Transverse colon (tissue), 4 donors: Measurements from ENCODE around the gene ISG20L2. TPM values are rescaled to one million over a fixed set of nuclear protein-coding genes. Genes with fewer than 3 reads are reported as not detected.

Source experiments
- DNase-seq: peaks from one replicate; pipeline ENCODE4 v3.0.0-alpha.2; 2019
- H3K27ac ChIP-seq, 4 donors: fragments of 200-600 bp; sonication (generic); 2 replicates each; pipeline ENCODE4 v1.5.1; 2016 to 2018; ENCODE audit warnings: inconsistent platforms in 4 of 4
- H3K27me3 ChIP-seq: fragments of 200-600 bp; sonication (generic); 2 replicates; pipeline ENCODE4 v1.5.1; 2017; ENCODE audit warnings: inconsistent platforms
- H3K36me3 ChIP-seq, 4 donors: fragments of 200-600 bp; sonication (generic); 2 replicates each; pipeline ENCODE4 v1.5.1; 2017 to 2019; ENCODE audit warnings: inconsistent platforms in 4 of 4
- H3K4me1 ChIP-seq, 4 donors: fragments of 200-600 bp; sonication (generic); 2 replicates each; pipeline ENCODE4 v1.5.1; 2017 to 2020; ENCODE audit warnings: inconsistent platforms in 4 of 4
- H3K4me3 ChIP-seq, 4 donors: fragments of 200-600 bp; sonication (generic); 1 replicate in 1 of 4; 2 replicates in 3 of 4; pipeline versions ENCODE4 v1.5.1 to v1.6.1; 2017 to 2019; ENCODE audit warnings: inconsistent platforms in 4 of 4
- H3K9me3 ChIP-seq, 2 donors: fragments of 200-600 bp; sonication (generic); 2 replicates each; pipeline ENCODE4 v1.5.1; 2017 to 2019; ENCODE audit warnings: inconsistent platforms in 2 of 2
- CTCF ChIP-seq, 5 experiments: fragments of 200-600 bp in 3 of 5; fragments of 450-650 bp in 2 of 5; sonication (generic) in 3 of 5; IDR thresholded peaks; 1 replicate in 2 of 5; 2 replicates in 3 of 5; pipeline ENCODE4 v1.5.1; 2016 to 2017; ENCODE audit warnings: antibody characterized with exemption in 5 of 5, inconsistent platforms in 3 of 5, mild to moderate bottlenecking in 2 of 5, moderate library complexity in 1 of 5
- EP300 ChIP-seq: sonication (generic); formaldehyde crosslinking; IDR thresholded peaks from one replicate; pipeline ENCODE4 v1.6.1; 2017; ENCODE audit warnings: antibody characterized with exemption, low read depth
- POLR2A ChIP-seq: fragments of 450-650 bp; IDR thresholded peaks from one replicate; pipeline ENCODE4 v1.6.1; 2016; ENCODE audit warnings: antibody characterized with exemption, mild to moderate bottlenecking, moderate library complexity
- POLR2AphosphoS5 ChIP-seq, 3 donors: sonication (generic); formaldehyde crosslinking; IDR thresholded peaks; one replicate each; pipeline ENCODE4 v1.6.1; 2016; ENCODE audit warnings: antibody characterized with exemption in 3 of 3
- WGBS, 2 donors: methylation state at CpG; one replicate each; pipeline ENCODE4 v1.1.5; 2018; ENCODE audit warnings: low coverage in 1 of 2; 5-methylcytosine and 5-hydroxymethylcytosine counted together
- in situ Hi-C, 4 donors: fragments of 200-750 bp; cut with MboI; loops; one replicate each; pipeline versions ENCODE4 v1.15.0 to v1.15.1; 2017; ENCODE audit warnings: low sequenced_read_pairs in 3 of 4, low pct_ligation_motif_present in 1 of 4, low pct_unique_long_range_greater_than_20kb in 1 of 4
- intact Hi-C: fragments of 100-400 bp; cut with DNase I; formaldehyde crosslinking; loops from one replicate; pipeline ENCODE4 v1.15.1; 2023; ENCODE audit warnings: low total_unique reads
- total RNA-seq, 4 donors: library from RNA; depleted of rRNA; stranded (reverse); fragments of >200 nt; gene quantifications; one replicate each; pipeline ENCODE4 v1.1.0, GENCODE V29; 2016

Gene ISG20L2
- total RNA-seq, 4 donors from 2014 or later: 25.8 to 61.7 (median 33.1) TPM

- peak; percentile 79 for DNase-seq
- TF ChIP-seq POLR2A (peak; percentile 45), EP300 (no peak), POLR2AphosphoS5 (IDR thresholded peaks at IDR 0.05) (peak in 2 of 3 donors; percentile 61 to 66), CTCF (IDR thresholded peaks at IDR 0.05) (peak in 3 of 5 experiments; percentile 17 to 73 (median 46))
- peak overlapping the region; percentile 93 to 98 (median 96) for H3K4me3 ChIP-seq
- no peaks in the 10 kb centered on the region for H3K27me3 ChIP-seq
- in situ Hi-C loops: no loop called here
- H3K36me3 ChIP-seq: no peaks in the 10 kb centered on the region
- H3K4me1 ChIP-seq: peaks cover 29 to 63% (median 53%) of the 10 kb centered on the region in 4 donors
- intact Hi-C loops: no loop called here
- H3K9me3 ChIP-seq: no peaks in the 10 kb centered on the region
- 12 to 40% methylated on average over 2 to 8 of the region's 8 CpGs for WGBS, 2 donors
- peak overlapping the region; percentile 95 to 99 (median 98) for H3K27ac ChIP-seq
These were observed 21.0 kb upstream of the ISG20L2 start for GRCh38 chr1:156749419-156750118.

- intact Hi-C loops: no loop called here
- H3K9me3 ChIP-seq: no peaks in the 10 kb centered on the region
- peaks cover 29 to 63% (median 53%) of the 10 kb centered on the region in 4 donors for H3K4me1 ChIP-seq
- H3K27ac ChIP-seq: peak overlapping the region; percentile 95 to 99 (median 98)
- H3K27me3 ChIP-seq: no peaks in the 10 kb centered on the region
- no peak for TF ChIP-seq EP300
- TF ChIP-seq POLR2AphosphoS5 (IDR thresholded peaks at IDR 0.05): peak in 2 of 3 donors; percentile 53 to 57
- peak in 1 of 5 experiments; percentile 28 for TF ChIP-seq CTCF (IDR thresholded peaks at IDR 0.05)
- peak; percentile 61 for TF ChIP-seq POLR2A
- WGBS, 2 donors: 0 to 5% methylated on average over 4 to 9 of the region's 9 CpGs
- in situ Hi-C loops: no loop called here
- H3K4me3 ChIP-seq: peak overlapping the region; percentile 93 to 98 (median 96)
- DNase-seq: peak; percentile 79
- H3K36me3 ChIP-seq: peaks cover 0 to 5% (median 0%) of the 10 kb centered on the region in 4 donors
These were observed 20.3 kb upstream of the ISG20L2 start for GRCh38 chr1:156748670-156749418.

GRCh38 chr1:156747742-156748669 lies 19.4 kb upstream of the ISG20L2 start:
- DNase-seq: no peak
- in situ Hi-C loops (no loop called here), intact Hi-C loops (no loop called here)
- Histone ChIP-seq H3K9me3 (no peaks in the 10 kb centered on the region), H3K27me3 (no peaks in the 10 kb centered on the region), H3K4me3 (peak overlapping the region; percentile 44 to 98 (median 96)), H3K27ac (peak overlapping the region; percentile 95 to 99 (median 98)), H3K4me1 (peaks cover 28 to 56% (median 50%) of the 10 kb centered on the region in 4 donors), H3K36me3 (peaks cover 0 to 7% (median 1%) of the 10 kb centered on the region in 4 donors)
- TF ChIP-seq EP300 (no peak), CTCF (IDR thresholded peaks at IDR 0.05) (no peak), POLR2A (no peak)
- WGBS, 2 donors: 6% methylated on average over 8 of the region's 8 CpGs; no CpG with 5 or more reads in 1 of the 2 donors
